ENCODE measurements around the gene FAF1.

FAF1 gene

DNA sequence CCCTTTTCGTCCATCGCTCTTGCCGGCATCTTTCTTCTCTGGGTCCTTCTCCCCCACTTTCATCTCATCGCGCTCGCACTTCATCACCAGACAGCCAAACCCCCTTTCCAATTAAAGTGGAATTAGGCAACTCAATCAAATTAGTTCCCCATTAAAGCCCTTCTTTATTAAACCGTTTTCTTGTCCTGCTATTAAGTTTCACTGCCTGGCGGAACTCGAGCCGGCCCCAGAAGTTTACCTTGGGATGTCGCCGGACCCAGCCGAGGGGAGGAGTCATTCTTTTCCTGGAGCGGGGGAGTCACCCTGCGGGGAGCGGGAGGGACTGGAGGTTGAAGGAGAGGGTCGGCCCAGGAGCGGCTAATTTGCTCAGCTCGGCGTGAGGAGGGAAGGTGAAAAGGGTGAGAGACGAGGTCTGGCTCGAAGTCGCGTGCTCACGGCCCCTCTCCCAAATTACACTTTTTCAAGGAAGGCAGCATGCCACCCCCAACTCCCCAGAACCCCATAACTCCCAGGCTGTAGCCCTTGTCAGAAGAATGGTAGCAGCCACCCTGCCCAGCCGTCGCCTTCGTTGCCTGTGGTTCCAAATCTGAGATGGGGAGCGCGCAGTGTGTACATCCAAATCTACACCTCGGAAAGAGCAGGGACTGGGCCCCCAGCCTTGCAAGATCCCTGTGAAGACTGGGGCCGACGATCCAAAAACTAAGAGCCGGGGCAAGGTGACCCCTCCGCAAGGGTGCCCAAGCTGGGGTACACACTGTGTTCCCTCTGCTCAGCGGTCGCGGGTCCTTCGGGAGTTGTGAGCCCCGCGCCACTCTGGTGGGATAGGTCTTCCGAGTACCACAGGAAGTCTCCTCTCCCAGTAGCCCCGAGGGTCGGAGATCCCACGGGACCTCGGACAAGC lies 543.3 kb downstream of the FAF1 start:
- no peak overlapping the region for H3K4me3 ChIP-seq (ENCODE audit: low read length)
- H3K27ac ChIP-seq (ENCODE audit: low read depth, low read length): no peak overlapping the region
- peaks cover 40% of the 10 kb centered on the region for H3K27me3 ChIP-seq (ENCODE audit: control insufficient read depth, insufficient read depth, low read length)
- no peak overlapping the region for H3K9ac ChIP-seq (ENCODE audit: low read length)
- H3K36me3 ChIP-seq (ENCODE audit: control insufficient read depth, insufficient read depth, low read length): no peaks in the 10 kb centered on the region
- no peaks in the 10 kb centered on the region for H3K4me1 ChIP-seq (ENCODE audit: control insufficient read depth, insufficient read depth, low read length)

DNA sequence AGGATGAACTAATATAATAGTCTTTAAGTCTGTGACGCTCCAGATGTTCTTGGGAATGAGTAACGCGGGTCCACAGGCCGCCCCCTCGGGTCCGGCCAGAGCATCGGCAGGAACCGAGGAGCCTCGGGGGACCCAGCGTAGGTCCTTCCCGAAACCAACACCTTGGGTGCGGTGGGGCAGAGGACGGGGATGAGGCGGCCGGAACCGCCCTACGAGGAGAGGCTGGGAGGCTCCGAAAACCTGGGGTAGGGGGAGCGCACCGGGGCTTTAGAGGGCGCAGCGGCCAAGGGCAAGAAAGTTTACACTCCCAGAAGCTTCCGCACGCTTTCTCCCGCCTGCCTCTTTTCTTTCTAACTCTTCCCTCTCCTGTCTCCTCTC lies 543.9 kb downstream of the FAF1 start:
- H3K4me1 ChIP-seq (ENCODE audit: control insufficient read depth, insufficient read depth, low read length): no peaks in the 10 kb centered on the region
- H3K36me3 ChIP-seq (ENCODE audit: control insufficient read depth, insufficient read depth, low read length): no peaks in the 10 kb centered on the region

DNA sequence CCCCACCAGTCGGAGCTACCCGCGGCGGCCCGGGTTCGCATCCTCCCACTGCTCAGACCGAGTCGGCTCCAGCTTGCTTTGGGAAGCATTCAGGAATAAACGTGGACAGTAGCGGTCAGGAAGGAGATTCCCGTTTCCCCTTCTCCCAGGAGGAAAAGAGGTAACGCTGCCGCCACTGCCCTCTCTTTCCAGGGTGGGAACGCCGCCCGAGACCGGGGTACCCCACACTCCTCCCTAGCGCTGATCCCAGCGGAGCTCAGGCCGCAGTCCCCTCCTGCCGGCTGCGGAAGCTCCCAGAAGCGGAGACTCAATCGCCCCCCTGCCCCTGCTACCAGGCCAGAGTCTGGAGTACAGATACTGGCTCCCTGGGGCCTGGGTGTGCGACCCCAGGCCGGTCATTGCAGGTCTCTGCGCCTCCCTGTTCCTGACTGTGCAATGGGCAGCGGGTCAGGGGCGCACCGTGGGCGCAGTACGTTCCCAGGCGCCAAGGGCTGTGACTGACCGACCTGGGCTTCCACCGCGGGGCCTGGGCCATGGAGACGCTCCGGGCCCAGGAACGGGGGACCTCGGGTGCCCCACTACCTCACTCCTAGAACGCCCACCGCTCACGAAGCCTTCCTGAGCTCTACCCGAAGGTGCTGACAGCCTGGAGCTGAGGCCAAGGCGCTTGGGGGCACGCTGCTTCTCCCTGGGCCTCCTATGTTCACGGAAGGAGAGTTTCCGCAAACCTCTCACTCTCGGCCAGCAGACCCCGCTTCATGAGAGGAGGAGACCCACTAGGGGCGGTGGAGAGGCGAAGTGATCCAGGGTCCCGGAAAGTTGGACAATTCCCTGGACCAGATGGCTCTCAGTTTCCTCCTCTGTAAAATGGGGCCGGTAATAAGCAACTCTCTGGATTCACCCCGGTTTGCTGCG lies 544.6 kb downstream of the FAF1 start:
- Histone ChIP-seq H3K4me1 (ENCODE audit: control insufficient read depth, insufficient read depth, low read length) (no peaks in the 10 kb centered on the region), H3K27ac (ENCODE audit: low read depth, low read length) (no peak overlapping the region), H3K36me3 (ENCODE audit: control insufficient read depth, insufficient read depth, low read length) (no peaks in the 10 kb centered on the region), H3K9ac (ENCODE audit: low read length) (no peak overlapping the region), H3K27me3 (ENCODE audit: control insufficient read depth, insufficient read depth, low read length) (peaks cover 31% of the 10 kb centered on the region), H3K4me3 (ENCODE audit: low read length) (no peak overlapping the region)

More for the DNA sequence above, 543.9 kb downstream of the FAF1 start:
- H3K27me3 ChIP-seq (ENCODE audit: control insufficient read depth, insufficient read depth, low read length): peaks cover 34% of the 10 kb centered on the region
- H3K4me3 ChIP-seq (ENCODE audit: low read length): no peak overlapping the region
- no peak overlapping the region for H3K27ac ChIP-seq (ENCODE audit: low read depth, low read length)
- no peak overlapping the region for H3K9ac ChIP-seq (ENCODE audit: low read length)

DNA sequence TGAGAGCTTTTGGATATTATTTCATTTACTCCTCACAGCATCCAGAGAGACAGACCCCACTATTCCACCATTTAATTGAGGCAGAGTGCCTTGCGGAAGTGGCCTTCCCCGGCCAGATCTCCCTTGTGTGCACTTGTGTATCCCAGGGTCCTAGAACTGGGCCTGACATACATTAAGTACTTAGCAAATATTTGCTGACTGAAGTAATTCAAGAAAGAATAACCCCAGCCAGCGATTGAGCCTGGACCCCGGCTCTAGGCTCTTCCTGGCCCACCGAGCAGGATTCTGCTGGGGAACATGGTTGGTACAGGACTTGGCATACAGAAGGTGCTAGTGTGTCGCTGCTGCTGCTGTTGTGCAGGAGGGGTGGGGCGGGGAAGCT lies 545.2 kb downstream of the FAF1 start:
- H3K27me3 ChIP-seq (ENCODE audit: control insufficient read depth, insufficient read depth, low read length): peaks cover 28% of the 10 kb centered on the region
- H3K4me1 ChIP-seq (ENCODE audit: control insufficient read depth, insufficient read depth, low read length): no peaks in the 10 kb centered on the region
- H3K9ac ChIP-seq (ENCODE audit: low read length): no peak overlapping the region
- no peak overlapping the region for H3K4me3 ChIP-seq (ENCODE audit: low read length)
- H3K36me3 ChIP-seq (ENCODE audit: control insufficient read depth, insufficient read depth, low read length): no peaks in the 10 kb centered on the region
- no peak overlapping the region for H3K27ac ChIP-seq (ENCODE audit: low read depth, low read length)

DNA sequence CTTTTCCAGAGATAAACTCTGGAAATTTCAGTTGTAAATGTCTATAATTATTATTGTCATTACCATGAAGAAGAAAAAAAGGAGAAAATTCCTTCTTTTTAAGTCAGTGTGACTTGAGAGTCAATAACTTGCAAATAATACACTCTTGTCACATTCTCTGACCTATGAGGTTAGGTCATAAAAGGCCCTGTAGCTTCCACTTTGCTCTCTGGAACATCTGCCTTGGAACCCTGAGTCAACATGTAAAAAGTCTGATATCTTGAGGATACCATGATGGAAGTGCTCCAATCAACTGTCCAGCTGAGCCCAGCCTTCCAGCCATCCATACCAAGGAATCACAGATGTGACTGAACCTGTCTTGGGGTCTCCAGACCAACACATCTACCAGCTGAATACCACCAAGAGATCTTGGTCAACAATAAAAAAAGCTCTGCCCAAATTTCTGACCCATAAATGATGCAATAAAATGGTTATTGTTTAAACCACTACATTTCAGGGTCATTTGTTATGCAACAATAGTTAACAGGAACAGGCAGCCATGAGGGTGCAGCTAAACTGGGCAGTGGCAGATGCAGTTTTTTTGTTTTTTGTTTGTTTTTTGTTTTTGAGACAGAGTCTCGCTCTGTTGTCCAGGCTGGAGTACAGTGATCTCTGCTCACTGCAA lies 547.1 kb downstream of the FAF1 start:
- Histone ChIP-seq H3K36me3 (ENCODE audit: control insufficient read depth, insufficient read depth, low read length) (no peaks in the 10 kb centered on the region), H3K4me3 (ENCODE audit: low read length) (no peak overlapping the region), H3K9ac (ENCODE audit: low read length) (no peak overlapping the region), H3K27ac (ENCODE audit: low read depth, low read length) (no peak overlapping the region), H3K4me1 (ENCODE audit: control insufficient read depth, insufficient read depth, low read length) (no peaks in the 10 kb centered on the region), H3K27me3 (ENCODE audit: control insufficient read depth, insufficient read depth, low read length) (peaks cover 20% of the 10 kb centered on the region)

DNA sequence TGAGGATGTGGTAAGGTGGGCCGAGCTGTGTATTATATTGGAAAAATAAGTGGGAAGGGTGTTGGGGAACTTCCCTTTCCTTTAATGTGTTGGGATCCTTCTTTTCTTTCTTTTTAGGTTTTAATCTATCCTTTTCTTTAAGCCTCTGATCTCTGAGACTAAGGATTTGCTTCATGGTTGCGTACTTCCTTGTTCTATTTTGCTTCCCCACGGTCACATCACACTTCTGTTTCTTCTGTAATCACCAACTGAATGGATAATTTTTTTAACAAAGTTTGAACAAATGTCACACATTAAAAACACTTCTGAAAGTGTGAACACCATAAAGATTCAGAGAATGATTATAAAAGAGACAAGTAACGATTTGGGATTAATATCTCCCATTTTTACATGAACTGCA lies 554.3 kb downstream of the FAF1 start:
- H3K27me3 ChIP-seq (ENCODE audit: control insufficient read depth, insufficient read depth, low read length): no peaks in the 10 kb centered on the region
- H3K9ac ChIP-seq (ENCODE audit: low read length): no peak overlapping the region
- no peaks in the 10 kb centered on the region for H3K4me1 ChIP-seq (ENCODE audit: control insufficient read depth, insufficient read depth, low read length)
- H3K27ac ChIP-seq (ENCODE audit: low read depth, low read length): no peak overlapping the region
- no peak overlapping the region for H3K4me3 ChIP-seq (ENCODE audit: low read length)
- no peaks in the 10 kb centered on the region for H3K36me3 ChIP-seq (ENCODE audit: control insufficient read depth, insufficient read depth, low read length)

DNA sequence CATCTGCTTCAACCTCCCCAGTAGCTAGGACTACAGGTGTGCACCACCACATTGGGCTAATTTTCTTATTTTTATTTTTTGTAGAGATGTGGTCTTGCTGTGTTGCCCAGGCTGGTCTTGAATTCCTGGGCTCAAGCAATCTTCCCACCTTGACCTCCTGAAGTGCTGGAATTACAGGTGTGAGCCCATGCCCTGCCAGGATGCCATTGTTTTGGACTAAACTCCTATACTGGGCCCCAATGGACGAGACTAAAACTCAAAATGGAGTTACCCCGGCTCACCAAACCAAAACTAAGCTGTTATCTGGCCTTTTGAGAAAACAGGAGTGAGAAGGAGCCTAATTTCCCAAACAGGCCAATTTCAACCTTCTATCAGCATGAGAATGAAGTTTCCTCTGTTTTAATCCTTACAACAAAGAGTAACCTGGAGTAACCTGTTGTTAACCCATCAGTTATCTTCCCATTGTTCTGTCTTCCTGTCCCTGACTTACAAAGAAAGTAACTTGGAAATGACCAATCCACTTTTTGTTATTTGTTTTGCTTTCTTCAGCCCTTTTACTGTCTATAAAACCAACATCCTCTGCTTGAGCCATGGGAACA lies 566.4 kb downstream of the FAF1 start:
- Histone ChIP-seq H3K36me3 (ENCODE audit: control insufficient read depth, insufficient read depth, low read length) (no peaks in the 10 kb centered on the region), H3K27me3 (ENCODE audit: control insufficient read depth, insufficient read depth, low read length) (no peaks in the 10 kb centered on the region), H3K4me1 (ENCODE audit: control insufficient read depth, insufficient read depth, low read length) (no peaks in the 10 kb centered on the region), H3K9ac (ENCODE audit: low read length) (no peak overlapping the region), H3K4me3 (ENCODE audit: low read length) (no peak overlapping the region), H3K27ac (ENCODE audit: low read depth, low read length) (no peak overlapping the region)
